Measurements from ENCODE around the gene NPHP4. TPM values are rescaled to one million over a fixed set of nuclear protein-coding genes. Genes with fewer than 3 reads are reported as not detected.

NPHP4 gene
- total RNA-seq: 1 to 10 TPM; 6.9 to 7.7 TPM
- long read RNA-seq, donor 1, partial matches to known transcripts: 1 of 3 reads
- long read RNA-seq, donor 1, other reads (novel, unspliced or antisense): 2 of 3 reads
- long read RNA-seq, donor 2, partial matches to known transcripts: 5 of 6 reads
- long read RNA-seq, donor 2, other reads (novel, unspliced or antisense): 1 of 6 reads

DNA sequence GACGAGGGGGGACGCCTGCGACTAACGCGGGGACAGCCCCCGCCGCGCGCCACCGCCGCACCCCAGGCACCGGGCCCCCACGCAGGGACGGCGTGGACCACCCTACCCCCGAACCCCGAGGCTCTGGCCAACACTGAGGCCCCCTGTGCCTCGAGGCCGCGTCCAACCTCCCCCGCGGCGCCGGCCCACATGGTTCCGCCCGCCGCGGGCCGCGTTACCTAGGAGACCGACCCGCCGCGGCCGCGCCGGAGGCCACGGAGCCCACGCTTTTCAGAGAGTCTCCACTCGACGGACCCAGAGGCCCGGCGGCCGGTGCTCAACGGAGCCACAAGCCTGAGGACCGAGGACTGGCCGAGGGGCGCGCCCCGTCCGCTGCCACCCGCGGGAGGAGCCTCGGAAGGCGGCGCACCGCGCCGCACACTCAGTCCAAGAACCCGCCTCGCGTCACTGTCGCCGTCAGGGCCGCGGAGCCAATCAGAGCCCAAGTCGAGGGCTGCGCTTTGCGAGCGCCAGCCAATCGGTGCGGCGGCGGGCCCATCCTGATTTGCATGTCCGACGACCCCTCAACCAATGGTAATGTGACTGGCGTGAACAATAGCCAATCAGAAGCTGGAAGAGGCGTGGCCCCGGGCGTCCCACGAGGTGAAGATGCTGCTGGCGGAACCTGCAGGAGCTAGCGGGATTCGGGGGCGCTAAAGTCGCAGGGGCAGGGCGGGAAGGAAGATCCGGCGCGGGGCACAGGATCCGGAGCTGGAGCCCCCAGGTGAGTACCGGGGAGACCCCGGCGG is at the start of gene NPHP4:
Gene NPHP4 (minus strand): TSS at position 400 of the 788 bp plus-strand sequence. CDS start 6,136 bp downstream, outside the sequence.
- DNase-seq (ENCODE audit: low spot score): peak; percentile 100
- intact Hi-C loops (cut with DNase I): loop anchor here in 1 of 2 donors (5.0 kb wide), 1 partner anchor 1790 kb away; the partner anchor contains the start of gene PER3

DNA sequence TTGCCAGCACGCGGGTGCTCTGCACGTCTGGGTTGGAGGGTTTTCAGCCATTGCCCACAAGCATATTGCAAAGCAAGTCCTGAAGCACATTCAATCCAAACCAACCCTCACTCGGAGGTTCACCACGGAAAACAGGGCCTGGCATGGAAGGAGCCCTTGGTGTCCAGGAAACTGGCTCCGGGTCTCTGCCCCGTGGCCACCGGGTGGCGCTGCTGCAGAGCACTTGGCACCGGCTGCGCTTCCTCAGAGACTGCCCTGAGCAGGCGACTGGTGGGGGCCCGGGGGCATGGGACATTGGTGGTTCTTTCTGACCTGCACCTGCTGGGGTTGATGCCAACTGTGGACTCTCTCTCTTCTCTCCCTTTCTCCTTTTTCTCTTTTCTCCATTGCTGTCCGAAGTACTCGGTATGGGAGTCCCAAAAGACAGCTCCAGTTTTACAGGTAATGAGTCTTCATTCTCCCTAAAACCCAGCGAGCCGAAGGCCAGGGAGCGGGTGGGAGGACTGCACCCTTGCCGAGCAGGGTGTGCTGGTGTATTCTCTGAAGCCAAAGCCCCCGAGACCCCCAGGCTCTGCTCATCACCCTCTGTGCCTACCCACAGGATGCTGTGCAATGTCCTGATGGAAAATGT is 49.3 kb upstream of the NPHP4 start:
- DNase-seq (ENCODE audit: low spot score): no peak
- intact Hi-C loops (cut with DNase I): no loop called here

DNA sequence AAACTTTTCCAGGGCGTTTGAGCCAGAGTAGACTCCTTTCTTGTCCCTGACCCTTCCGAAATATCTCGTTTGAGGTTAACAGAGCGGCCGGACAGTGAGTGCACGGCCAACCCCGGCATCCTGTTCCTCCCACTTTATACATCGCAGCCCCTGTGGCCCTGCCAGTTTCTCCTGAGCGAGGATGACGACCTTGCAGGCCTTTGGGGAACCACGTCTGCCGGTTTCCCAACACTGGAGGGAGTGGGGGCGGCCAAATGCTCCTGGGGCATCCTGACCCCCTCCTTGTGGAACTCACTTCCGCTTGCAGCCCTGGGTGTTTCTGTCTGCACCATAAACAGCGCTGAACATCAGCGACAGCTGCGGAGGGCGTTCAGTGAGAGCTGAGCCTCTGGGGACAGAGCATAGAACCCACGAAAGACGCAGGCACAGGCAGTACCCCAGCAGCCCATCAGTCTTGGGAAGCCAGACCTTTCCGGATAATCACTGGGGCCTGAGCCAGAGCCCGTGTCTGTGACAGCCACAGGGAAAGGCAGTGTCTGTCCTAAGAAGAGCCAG is 48.7 kb upstream of the NPHP4 start:
- DNase-seq (ENCODE audit: low spot score): no peak
- intact Hi-C loops (cut with DNase I): no loop called here

DNA sequence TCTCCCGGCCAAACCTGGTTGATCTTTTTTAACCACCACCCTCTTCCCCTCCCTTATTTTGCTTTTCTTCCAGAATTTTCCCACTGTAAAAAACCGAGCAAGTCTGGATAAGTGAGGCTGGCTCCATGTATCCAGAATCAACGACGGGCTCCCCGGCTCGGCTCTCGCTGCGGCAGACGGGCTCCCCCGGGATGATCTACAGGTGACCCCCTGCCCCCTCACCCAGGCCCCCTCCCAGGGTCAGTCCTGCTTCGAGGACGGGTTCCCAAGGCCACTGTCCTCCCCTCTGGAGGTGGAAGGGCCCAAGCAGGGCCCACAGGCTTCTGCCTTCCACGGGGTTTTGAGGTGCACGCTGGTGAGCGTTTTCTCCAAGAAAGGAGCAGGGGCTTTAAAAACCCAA is 48.2 kb upstream of the NPHP4 start:
- DNase-seq (ENCODE audit: low spot score): no peak

DNA sequence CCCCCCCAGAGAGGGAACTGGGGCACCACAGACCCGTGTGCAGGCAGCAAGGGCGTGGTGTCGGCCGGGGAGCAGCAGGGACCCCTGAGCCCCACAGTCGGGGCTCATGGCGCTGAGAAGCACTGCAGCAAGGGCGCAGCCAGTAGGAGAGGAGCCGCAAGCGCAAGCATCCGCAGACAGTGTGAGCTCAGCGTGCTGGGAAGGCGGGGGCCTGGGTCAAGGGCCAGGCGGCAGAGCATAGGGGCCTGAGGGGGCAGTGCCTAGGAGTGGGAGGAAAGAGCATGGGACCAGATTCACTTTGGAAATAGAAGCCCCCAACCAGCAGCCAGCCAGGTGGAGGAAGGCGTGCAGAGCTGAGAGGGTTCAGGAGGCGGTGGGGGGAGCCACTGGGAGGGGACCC is 46.8 kb upstream of the NPHP4 start:
- intact Hi-C loops (cut with DNase I): loop anchor here in 1 of 2 donors (5.0 kb wide), 1 partner anchor 467 kb away; no protein-coding TSS in a partner anchor
- DNase-seq (ENCODE audit: low spot score): no peak

More for the DNA sequence above, 48.2 kb upstream of the NPHP4 start:
- intact Hi-C loops (cut with DNase I): no loop called here

DNA sequence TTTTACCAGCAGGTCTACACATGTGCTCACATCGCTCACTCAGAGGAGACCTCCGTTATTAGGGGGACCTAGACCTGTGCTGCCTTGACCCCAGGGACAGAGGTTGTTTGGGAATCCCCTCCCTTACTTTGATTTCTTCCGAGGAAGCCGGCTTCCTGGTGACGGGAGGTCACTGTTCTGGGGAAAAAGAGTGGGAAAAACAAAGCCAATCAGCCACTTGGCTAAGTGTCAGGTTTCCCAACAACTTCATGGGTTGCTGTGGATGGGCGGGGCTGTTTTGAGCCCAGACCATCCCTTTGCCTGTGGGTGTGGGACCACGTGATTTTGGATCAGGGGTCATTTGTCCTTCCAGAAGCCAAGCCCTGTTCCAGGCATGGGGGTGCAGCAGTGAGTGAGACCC is 46.4 kb upstream of the NPHP4 start:
- intact Hi-C loops (cut with DNase I): loop anchor here in 1 of 2 donors (5.0 kb wide), 1 partner anchor 466 kb away; no protein-coding TSS in a partner anchor

DNA sequence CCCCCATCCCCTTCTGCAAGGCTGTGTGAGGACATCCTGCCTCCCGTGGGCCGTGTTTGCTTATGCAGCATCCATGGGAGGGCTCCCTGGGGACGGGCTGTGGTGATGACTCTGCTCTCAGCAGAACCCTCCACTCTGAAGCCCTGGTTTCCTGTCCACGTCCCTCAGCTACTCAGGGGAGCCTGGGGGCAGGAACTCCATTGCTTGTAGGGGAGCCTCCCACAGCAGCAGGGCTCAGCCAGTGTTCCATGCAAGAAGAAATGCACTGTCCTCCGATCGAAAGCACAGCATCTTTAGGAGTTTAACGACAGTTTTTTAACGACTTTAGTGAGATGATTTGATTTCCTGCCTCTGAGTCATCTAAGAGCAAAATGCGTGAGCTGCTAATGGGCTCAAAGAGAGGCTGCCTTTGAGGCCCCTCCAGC is 45.1 kb upstream of the NPHP4 start:
- DNase-seq (ENCODE audit: low spot score): no peak
- intact Hi-C loops (cut with DNase I): loop anchor here in 1 of 2 donors (5.0 kb wide), 1 partner anchor 465 kb away; no protein-coding TSS in a partner anchor

More for the DNA sequence above, 46.4 kb upstream of the NPHP4 start:
- DNase-seq (ENCODE audit: low spot score): no peak

DNA sequence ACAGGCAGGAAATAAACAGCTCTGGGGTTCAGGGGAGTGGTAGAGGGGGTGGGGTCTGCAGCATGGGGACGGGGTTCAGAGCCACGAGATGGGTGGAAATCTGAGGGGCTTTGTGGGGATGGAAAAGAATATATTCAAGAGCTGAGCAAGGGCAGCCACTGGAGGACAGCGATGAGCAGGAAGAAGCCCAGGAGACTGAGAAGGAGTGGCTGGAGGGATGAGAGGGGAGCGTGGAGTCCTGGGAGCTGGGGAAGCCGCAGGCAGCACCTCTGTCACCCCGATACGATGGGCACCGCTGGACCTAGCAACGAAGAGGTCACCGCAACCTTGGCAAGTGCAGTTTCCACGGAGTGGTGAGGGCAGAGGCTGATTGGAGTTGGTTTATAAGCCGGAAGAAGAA is 43.5 kb upstream of the NPHP4 start:
- intact Hi-C loops (cut with DNase I): loop anchor here in 1 of 2 donors (5.0 kb wide), 1 partner anchor 463 kb away; no protein-coding TSS in a partner anchor
- DNase-seq (ENCODE audit: low spot score): no peak

DNA sequence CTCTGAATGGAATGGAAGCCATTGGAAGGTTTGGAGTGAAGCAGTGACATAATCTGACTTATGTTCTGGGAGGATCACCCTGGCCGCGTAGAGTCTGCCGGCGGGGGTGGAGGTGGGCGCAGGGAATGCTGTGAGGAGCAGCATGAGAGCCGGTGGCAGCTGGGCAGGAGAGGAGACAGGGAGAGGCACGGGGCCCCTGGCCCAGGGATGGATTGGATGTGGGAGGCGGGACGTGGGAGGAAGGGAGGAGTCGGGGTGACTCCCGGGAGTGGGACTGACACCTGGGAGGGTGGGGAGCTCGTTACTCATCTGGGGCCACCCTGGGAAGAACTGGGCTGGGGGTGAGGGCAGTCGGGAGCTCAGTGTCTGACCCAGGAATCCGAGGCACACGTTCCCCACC is 43.1 kb upstream of the NPHP4 start:
- DNase-seq (ENCODE audit: low spot score): no peak
- intact Hi-C loops (cut with DNase I): loop anchor here in 1 of 2 donors (5.0 kb wide), 1 partner anchor 463 kb away; no protein-coding TSS in a partner anchor

DNA sequence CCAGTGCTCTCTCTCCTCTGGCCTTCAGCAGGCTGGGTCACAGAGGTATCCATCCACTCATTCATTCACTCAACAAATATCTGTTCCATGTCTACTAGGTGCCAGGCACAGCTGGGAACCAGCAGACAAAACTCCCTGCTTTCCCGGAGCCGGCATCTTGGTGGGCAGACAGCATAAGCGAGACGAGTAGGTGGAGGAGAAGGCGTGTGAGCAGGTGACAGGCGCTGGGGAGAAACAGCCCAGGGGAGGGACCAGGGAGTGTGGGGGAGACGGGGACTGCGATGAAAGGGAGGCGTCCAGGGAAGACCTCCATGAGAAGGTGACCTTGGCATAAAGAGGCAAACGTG is 42.5 kb upstream of the NPHP4 start:
- intact Hi-C loops (cut with DNase I): loop anchor here in 1 of 2 donors (5.0 kb wide), 1 partner anchor 462 kb away; no protein-coding TSS in a partner anchor
- DNase-seq (ENCODE audit: low spot score): no peak

DNA sequence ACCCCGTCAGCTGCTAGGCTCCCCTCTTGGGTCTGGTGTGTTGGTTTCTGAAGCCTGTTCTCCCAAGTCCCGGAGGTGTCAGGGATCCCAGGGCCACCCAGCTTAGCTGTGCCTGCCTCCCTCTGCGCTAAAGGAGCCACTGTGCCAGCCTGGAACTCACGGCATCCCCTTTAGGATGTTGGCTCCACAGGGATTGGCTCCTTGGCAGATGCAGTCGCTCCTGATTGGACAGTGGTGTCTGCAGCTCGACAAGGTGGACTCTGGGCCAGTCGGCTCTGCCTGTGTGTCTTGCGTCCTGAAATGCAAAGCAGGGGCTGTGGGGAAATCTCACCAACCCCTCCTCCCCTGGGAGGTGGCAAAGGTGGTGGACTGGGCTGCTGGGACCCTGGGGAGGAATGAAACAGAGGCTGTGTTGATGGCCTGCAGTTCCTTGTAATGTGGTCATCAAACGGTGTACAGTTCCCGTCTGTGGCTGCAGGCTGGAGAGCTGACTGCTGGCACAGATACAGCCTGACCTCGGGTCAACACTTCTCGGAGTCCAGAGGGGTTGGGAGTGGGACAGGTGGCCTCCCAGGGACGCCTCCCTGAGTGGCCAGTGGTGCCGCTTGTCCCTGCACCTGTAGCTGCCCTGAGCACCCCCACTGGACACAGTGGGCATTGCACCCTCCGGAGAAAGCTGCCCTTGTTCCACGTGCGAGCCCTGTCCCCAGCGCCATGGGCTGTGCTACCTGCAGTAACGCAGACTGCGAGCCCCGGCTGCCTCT is 41.9 kb upstream of the NPHP4 start:
- DNase-seq (ENCODE audit: low spot score): no peak
- intact Hi-C loops (cut with DNase I): no loop called here

DNA sequence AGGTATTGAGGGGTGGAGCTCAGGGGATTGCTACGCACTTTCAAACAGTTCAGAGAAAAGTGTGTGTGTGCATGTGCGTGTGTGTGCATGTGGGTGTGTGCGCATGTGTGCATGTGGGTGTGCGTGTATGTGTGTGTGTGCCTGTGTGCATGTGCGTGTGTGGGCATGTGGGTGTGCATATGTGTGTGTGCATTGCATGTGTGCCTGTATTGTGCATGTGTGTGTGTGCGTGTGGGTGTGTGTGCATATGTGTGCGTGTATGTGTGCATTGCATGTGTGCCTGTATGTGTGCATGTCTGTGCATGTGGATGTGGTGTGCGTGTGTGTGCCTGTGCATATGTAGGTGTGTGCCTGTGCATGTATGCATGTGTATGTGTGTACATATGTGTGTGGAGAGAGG is 40.9 kb upstream of the NPHP4 start:
- DNase-seq (ENCODE audit: low spot score): no peak
- intact Hi-C loops (cut with DNase I): no loop called here

DNA sequence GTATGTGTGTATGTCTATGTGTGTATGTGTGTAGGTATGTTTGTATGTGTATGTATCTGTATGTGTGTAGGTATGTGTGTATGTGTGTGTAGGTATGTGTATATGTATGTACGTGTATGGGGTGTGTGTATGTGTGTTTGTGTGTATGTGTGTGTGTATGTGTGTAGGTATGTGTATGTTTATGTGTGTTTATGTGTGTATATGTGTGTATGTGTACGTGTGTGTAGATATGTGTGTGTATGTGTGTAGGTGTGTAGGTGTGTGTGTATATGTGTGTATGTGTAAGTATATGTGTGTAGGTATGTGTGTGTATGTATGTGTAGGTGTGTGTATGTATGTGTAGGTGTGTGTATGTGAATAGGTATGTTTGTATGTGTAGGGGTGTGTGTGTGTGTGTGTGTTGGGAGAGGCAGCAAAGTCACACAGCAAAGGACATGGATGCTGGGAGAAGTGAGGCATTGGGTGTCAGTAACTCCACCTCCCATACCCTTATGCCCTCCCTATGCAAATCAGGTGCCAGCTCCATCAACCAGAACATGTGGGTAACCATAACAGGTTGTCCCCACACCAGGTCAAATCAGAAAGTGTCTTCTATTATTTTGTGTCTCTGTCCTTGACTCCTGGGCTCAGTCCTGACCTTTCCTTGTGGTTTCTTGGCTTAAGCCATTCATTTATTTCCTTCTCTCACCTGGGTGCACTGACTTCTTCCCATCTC is 38.5 kb upstream of the NPHP4 start:
- intact Hi-C loops (cut with DNase I): no loop called here
- DNase-seq (ENCODE audit: low spot score): no peak

DNA sequence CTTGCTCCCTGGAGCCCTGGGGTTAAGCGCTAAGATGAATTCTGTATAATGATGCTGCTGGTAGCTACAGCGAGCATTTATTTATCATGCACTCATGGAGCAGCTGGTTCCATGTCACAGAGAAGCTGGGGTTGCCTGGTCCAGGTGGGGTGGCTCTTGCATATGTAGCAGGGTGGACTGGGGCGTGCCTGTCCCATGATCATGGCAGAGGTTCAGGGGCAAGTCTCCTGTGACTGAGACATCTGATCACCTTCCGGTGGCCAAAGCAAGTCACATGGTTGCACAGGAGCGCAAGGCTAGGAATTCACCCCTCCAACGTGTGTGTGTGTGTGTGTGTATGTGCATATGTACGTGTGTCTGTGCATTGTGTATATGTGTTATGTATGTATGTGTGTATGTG is 37.9 kb upstream of the NPHP4 start:
- no peak for DNase-seq (ENCODE audit: low spot score)
- intact Hi-C loops (cut with DNase I): no loop called here

DNA sequence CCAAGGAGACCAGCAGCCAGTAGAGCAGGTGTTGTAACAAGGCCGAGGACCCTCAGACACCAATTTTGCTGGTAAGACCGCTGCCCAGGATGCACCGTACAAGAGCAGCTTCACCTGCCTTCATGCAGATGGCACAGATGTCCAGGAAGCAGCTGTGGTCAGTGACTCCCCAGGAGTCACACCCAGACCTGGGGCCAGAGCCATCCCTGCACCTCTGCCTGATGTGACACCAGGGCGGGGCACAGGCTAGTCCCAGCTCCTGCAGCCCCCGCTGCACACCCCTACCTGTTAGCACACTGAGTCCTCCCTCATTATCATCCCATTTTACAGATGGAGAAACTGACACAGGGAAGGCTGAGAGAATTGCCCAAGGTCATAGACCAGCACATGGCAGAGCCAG is 37.1 kb upstream of the NPHP4 start:
- intact Hi-C loops (cut with DNase I): no loop called here
- no peak for DNase-seq (ENCODE audit: low spot score)

DNA sequence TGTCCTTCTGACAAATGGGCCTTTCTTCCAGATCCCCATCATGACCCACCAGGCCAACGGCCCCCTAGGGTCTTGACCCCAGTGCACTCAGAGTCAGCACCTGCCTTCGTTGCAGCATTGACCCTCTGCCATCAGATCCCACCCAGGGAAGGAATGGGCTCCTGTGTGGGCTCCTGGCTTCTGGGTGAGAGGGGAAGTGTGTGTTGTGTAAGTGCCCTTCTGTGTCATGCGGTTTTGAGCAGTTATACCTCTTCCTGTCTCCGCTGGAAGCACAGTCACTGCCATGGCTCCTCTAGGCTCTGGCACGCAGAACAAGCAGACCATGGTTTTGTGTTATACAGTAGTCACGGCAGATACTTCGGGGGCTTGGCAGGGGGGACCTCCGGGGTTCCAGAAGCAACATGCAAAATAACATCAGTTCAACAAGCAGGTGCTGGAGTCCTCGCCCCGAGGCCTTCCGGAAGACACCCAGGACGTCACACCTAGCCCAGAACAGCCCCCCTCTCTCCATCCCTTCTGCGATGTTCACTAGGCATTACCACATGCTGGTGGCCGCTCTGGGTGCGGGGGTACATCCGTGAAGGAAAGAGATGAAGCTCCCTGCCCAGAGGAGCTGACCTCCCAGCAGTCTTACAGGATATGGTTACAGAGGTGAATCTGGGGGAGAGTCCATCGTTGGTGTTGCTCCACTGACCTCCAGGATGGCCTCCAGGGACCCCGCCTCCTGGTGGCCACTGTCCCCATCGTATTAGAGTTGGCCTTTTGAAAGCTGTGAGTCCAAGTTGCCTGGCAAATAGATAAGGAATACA is 36.0 kb upstream of the NPHP4 start:
- intact Hi-C loops (cut with DNase I): no loop called here

DNA sequence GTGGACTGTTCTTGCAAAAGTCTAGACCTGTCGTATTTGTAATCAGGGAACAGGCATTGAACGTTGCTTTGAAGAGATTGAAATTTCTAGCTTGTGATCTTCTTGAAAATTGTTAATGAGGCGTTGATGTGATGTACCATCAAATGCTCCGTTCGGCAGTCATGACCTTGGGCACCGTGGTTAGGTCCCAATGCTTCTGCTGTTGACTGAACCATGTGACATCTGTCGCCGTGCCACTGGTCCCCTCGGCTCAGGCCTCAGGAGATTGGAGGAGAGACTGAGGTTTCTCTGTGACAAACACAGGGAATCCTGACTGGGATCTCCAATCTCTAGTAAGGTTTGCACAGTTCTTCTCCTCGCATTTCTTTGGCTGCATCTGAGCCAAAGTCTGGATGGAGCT is 35.4 kb upstream of the NPHP4 start:
- no peak for DNase-seq (ENCODE audit: low spot score)
- intact Hi-C loops (cut with DNase I): no loop called here

More for the DNA sequence above, 36.0 kb upstream of the NPHP4 start:
- DNase-seq (ENCODE audit: low spot score): no peak

Data from posterior vena cava (tissue), 2 donors.